PC-3 (cell line): ENCODE measurements around the gene HIGD1C. TPM values are rescaled to one million over a fixed set of nuclear protein-coding genes. Genes with fewer than 3 reads are reported as not detected.
"Not testable (repeated sequence)": the region's sequence is repeated elsewhere in the genome, so short reads cannot be mapped to it uniquely, and the experiment has no call there.

Experiments
- ATAC-seq: fragments of 200-7000 bp; cut with Tn5 transposase; 2 replicates; pipeline ENCODE4 v1.9.1; 2020; ENCODE audit warnings: mild to moderate bottlenecking, moderate library complexity
- BruUV-seq: library from RNA; stranded (reverse); fragments of 400-500 nt; replicated peaks from 2 replicates; lab custom pipeline; 2021; lab: Mats Ljungman, UMichigan
- CTCF ChIA-PET: fragments of 300-600 bp; sonication (Branson Sonifier 250); formaldehyde crosslinking; loops from one replicate; lab custom pipeline; 2022; ENCODE audit warnings: antibody characterized with exemption; lab: Charles Lee
- POLR2A ChIA-PET: fragments of 300-600 bp; sonication (Branson Sonifier 250); formaldehyde crosslinking; loops from one replicate; lab custom pipeline; 2022; ENCODE audit warnings: antibody characterized with exemption; ENCODE audit not compliant: unreplicated experiment; lab: Charles Lee
- DNase-seq: peaks from one replicate; pipeline ENCODE4 v3.0.0-alpha.2; 2015
- H2AFZ ChIP-seq: fragments of 300-600 bp; sonication (generic); 2 replicates; pipeline ENCODE4 v1.6.0; 2016; ENCODE audit warnings: antibody characterized with exemption, low read length
- H3F3A ChIP-seq: fragments of 300-600 bp; sonication (generic); one replicate; pipeline ENCODE4 v1.6.0; 2017; ENCODE audit warnings: antibody characterized with exemption, low read length, control low read depth, mild to moderate bottlenecking; ENCODE audit not compliant: unreplicated experiment
- H3K27ac ChIP-seq: fragments of 300-600 bp; sonication (generic); 2 replicates; pipeline ENCODE4 v1.5.1; 2016; ENCODE audit warnings: mild to moderate bottlenecking, low read length
- H3K27me3 ChIP-seq: fragments of 300-600 bp; sonication (generic); 2 replicates; pipeline ENCODE4 v1.6.1; 2016; ENCODE audit warnings: low read length, mixed read lengths
- H3K36me3 ChIP-seq: fragments of 300-600 bp; sonication (generic); 2 replicates; pipeline ENCODE4 v1.6.1; 2016; ENCODE audit warnings: low read depth, mixed run types, low read length, mixed read lengths
- H3K4me1 ChIP-seq: fragments of 300-600 bp; sonication (generic); 2 replicates; pipeline ENCODE4 v1.5.1; 2016; ENCODE audit warnings: low read length; ENCODE audit not compliant: insufficient read depth
- H3K4me2 ChIP-seq: fragments of 300-600 bp; sonication (generic); 2 replicates; pipeline ENCODE4 v1.6.0; 2016; ENCODE audit warnings: low read length
- H3K4me3 ChIP-seq: fragments of 300-600 bp; sonication (generic); 2 replicates; pipeline ENCODE4 v1.5.1; 2016; ENCODE audit warnings: mild to moderate bottlenecking, low read length, mixed read lengths
- H3K79me2 ChIP-seq: fragments of 300-600 bp; sonication (generic); 2 replicates; pipeline ENCODE4 v1.6.1; 2017; ENCODE audit warnings: low read length, mixed read lengths
- H3K9ac ChIP-seq: fragments of 300-600 bp; sonication (generic); 2 replicates; pipeline ENCODE4 v1.6.0; 2016; ENCODE audit warnings: mild to moderate bottlenecking, low read length
- H3K9me2 ChIP-seq: fragments of 300-600 bp; sonication (generic); replicated peaks from 2 replicates; pipeline ENCODE4 v1.6.1; 2016; ENCODE audit warnings: mixed run types, low read length, mixed read lengths
- H3K9me3 ChIP-seq: fragments of 300-600 bp; sonication (generic); 2 replicates; pipeline ENCODE4 v1.6.1; 2016; ENCODE audit warnings: low read length, mixed read lengths
- H4K20me1 ChIP-seq: fragments of 300-600 bp; sonication (generic); 2 replicates; pipeline ENCODE4 v1.6.1; 2016; ENCODE audit warnings: low read length, mixed read lengths
- EZH2 ChIP-seq: fragments of 300-600 bp; sonication (generic); IDR thresholded peaks from one replicate; pipeline ENCODE4 v1.6.1; 2017; ENCODE audit warnings: antibody characterized with exemption, mild to moderate bottlenecking, low read length; ENCODE audit not compliant: unreplicated experiment
- EZH2phosphoT487 ChIP-seq: fragments of 300-600 bp; sonication (generic); IDR thresholded peaks from 2 replicates; pipeline ENCODE4 v1.6.1; 2018; ENCODE audit warnings: mild to moderate bottlenecking, antibody characterized with exemption, low read length, borderline replicate concordance
- intact Hi-C: fragments of 100-400 bp; cut with micrococcal nuclease; formaldehyde crosslinking; loops from 2 replicates; pipeline ENCODE4 v1.9.0; 2023
- total RNA-seq: library from RNA; depleted of rRNA; stranded (reverse); fragments of >200 nt; gene quantifications from 2 replicates; pipeline ENCODE4 v1.2.3, GENCODE V29; 2014
- TF ChIP-seq, protein P1 (sequence below): fragments of 300-600 bp; sonication (generic); conservative IDR thresholded peaks from 2 replicates; pipeline ENCODE4 v1.5.1; 2017; ENCODE audit warnings: antibody characterized with exemption, low read depth, mild to moderate bottlenecking, low read length

The HIGD1C gene
- total RNA-seq, 1 experiment from 2014 or later, result not detected

DNA sequence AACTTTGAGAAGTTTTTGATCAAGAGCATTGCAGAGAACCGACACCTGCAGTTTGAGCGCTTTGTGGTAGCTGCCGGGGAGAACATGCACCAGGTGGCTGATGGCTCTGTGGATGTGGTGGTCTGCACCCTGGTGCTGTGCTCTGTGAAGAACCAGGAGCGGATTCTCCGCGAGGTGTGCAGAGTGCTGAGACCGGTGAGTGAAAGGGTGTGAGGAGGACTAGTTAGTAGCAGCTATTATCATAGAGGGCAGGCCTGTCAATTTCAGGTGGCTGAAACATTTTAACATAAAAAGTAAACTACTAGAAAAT is 27.0 kb upstream of the HIGD1C start:
- Histone ChIP-seq H3K4me2 (peak overlapping the region; percentile 72), H3K9ac (no peak overlapping the region), H4K20me1 (no peaks in the 10 kb centered on the region), H3F3A (no peaks in the 10 kb centered on the region), H3K4me3 (peak overlapping the region; percentile 58), H2AFZ (peak overlapping the region; percentile 70), H3K79me2 (no peaks in the 10 kb centered on the region), H3K9me3 (no peaks in the 10 kb centered on the region), H3K27ac (no peak overlapping the region), H3K9me2 (no peaks in the 10 kb centered on the region), H3K27me3 (no peaks in the 10 kb centered on the region), H3K4me1 (peaks cover 14% of the 10 kb centered on the region), H3K36me3 (no peaks in the 10 kb centered on the region)
- DNase-seq (no peak), ATAC-seq (no peak)
- BruUV-seq, result no TSS peak
- intact Hi-C loops, result loop anchor here (10.0 kb wide), 1 partner anchor 60 kb away; no protein-coding TSS in a partner anchor
- POLR2A ChIA-PET, result interaction anchor here (0.6 kb wide), 1 partner anchor 145 kb away, joined by 3 read pairs; no protein-coding TSS in a partner anchor
- TF ChIP-seq EZH2phosphoT487 (no peak), EZH2 (no peak)
- TF ChIP-seq, protein P1, sequence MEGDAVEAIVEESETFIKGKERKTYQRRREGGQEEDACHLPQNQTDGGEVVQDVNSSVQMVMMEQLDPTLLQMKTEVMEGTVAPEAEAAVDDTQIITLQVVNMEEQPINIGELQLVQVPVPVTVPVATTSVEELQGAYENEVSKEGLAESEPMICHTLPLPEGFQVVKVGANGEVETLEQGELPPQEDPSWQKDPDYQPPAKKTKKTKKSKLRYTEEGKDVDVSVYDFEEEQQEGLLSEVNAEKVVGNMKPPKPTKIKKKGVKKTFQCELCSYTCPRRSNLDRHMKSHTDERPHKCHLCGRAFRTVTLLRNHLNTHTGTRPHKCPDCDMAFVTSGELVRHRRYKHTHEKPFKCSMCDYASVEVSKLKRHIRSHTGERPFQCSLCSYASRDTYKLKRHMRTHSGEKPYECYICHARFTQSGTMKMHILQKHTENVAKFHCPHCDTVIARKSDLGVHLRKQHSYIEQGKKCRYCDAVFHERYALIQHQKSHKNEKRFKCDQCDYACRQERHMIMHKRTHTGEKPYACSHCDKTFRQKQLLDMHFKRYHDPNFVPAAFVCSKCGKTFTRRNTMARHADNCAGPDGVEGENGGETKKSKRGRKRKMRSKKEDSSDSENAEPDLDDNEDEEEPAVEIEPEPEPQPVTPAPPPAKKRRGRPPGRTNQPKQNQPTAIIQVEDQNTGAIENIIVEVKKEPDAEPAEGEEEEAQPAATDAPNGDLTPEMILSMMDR, result no peak
- CTCF ChIA-PET, result no interaction called here

DNA sequence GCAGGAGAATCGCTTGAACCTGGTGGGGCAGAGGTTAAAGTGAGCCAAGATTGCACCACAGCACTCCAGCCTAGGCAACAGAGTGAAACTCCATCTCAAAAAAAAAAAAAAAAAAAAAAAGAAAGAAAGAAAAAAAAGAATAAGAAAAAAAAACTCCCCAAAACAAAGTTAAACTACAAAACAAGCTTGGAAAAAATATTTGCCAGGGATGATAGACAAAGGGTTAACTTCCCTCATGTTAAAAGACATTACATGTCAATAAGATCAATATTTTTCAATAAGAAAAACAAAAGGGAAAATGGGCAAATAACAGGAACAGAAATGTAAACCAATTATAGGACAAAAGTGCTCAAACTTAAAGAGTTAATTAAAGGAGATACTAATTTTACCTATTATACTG is 26.4 kb upstream of the HIGD1C start:
- TF ChIP-seq, protein P1, result no peak
- TF ChIP-seq EZH2 (no peak), EZH2phosphoT487 (no peak)
- H3K36me3 ChIP-seq, result no peaks in the 10 kb centered on the region
- peaks cover 14% of the 10 kb centered on the region for H3K4me1 ChIP-seq
- no peaks in the 10 kb centered on the region for H3K79me2 ChIP-seq
- no peaks in the 10 kb centered on the region for H3K9me2 ChIP-seq
- no peaks in the 10 kb centered on the region for H3K9me3 ChIP-seq
- ChIA-PET CTCF (no interaction called here), POLR2A (no interaction called here)
- H4K20me1 ChIP-seq, result no peaks in the 10 kb centered on the region
- H2AFZ ChIP-seq, result no peak overlapping the region
- H3K4me3 ChIP-seq, result no peak overlapping the region
- DNase-seq, result no peak
- BruUV-seq, result no TSS peak
- intact Hi-C loops, result loop anchor here (10.0 kb wide), 1 partner anchor 61 kb away; no protein-coding TSS in a partner anchor
- no peak overlapping the region for H3K27ac ChIP-seq
- no peaks in the 10 kb centered on the region for H3F3A ChIP-seq
- no peaks in the 10 kb centered on the region for H3K27me3 ChIP-seq
- H3K4me2 ChIP-seq, result no peak overlapping the region
- no peak overlapping the region for H3K9ac ChIP-seq
- ATAC-seq, result no peak

- no peaks in the 10 kb centered on the region for H3K36me3 ChIP-seq
- BruUV-seq, result no TSS peak
- no peaks in the 10 kb centered on the region for H3K79me2 ChIP-seq
- no peak overlapping the region for H3K4me2 ChIP-seq
- ChIA-PET CTCF (no interaction called here), POLR2A (no interaction called here)
- no peak overlapping the region for H3K9ac ChIP-seq
- H4K20me1 ChIP-seq, result no peaks in the 10 kb centered on the region
- no peak overlapping the region for H2AFZ ChIP-seq
- DNase-seq (no peak), ATAC-seq (no peak)
- H3K4me3 ChIP-seq, result no peak overlapping the region
- peaks cover 14% of the 10 kb centered on the region for H3K4me1 ChIP-seq
- intact Hi-C loops, result loop anchor here (10.0 kb wide), 1 partner anchor 62 kb away; no protein-coding TSS in a partner anchor
- H3K9me2 ChIP-seq, result no peaks in the 10 kb centered on the region
- no peaks in the 10 kb centered on the region for H3K27me3 ChIP-seq
- no peak overlapping the region for H3K27ac ChIP-seq
- no peaks in the 10 kb centered on the region for H3K9me3 ChIP-seq
- TF ChIP-seq EZH2phosphoT487 (no peak), EZH2 (no peak)
- TF ChIP-seq, protein P1, result no peak
- H3F3A ChIP-seq, result no peaks in the 10 kb centered on the region
Measured at GRCh38 chr12:50926415-50926814, 25.9 kb upstream of the HIGD1C start.

GRCh38 chr12:50926932-50927331 is 25.4 kb upstream of the HIGD1C start:
- BruUV-seq, H2AFZ ChIP-seq: not testable (repeated sequence)

More at GRCh38 chr12:50926932-50927331, 25.4 kb upstream of the HIGD1C start:
- peaks cover 14% of the 10 kb centered on the region for H3K4me1 ChIP-seq
- H3K79me2 ChIP-seq, H3K9me2 ChIP-seq, H3K9ac ChIP-seq, H3K4me3 ChIP-seq, H3K4me2 ChIP-seq, CTCF ChIA-PET, H3K27me3 ChIP-seq, ATAC-seq, H3K9me3 ChIP-seq, H4K20me1 ChIP-seq, H3F3A ChIP-seq, POLR2A ChIA-PET, H3K36me3 ChIP-seq, H3K27ac ChIP-seq, DNase-seq: not testable (repeated sequence)
- intact Hi-C loops, result loop anchor here (10.0 kb wide), 1 partner anchor 62 kb away; no protein-coding TSS in a partner anchor
